Panc1 (cell line): ENCODE results near the gene UBAP2. TPM values are rescaled to one million over a fixed set of nuclear protein-coding genes. Genes with fewer than 3 reads are reported as not detected.
A peak's percentile ranks its signal among the peaks of the same experiment; 100 is the strongest.

Source experiments
- ATAC-seq: fragments of 200-7000 bp; cut with Tn5 transposase; 2 replicates; pipeline ENCODE4 v1.9.1; 2020; ENCODE audit warnings: mild to moderate bottlenecking, moderate library complexity
- BruUV-seq: library from RNA; stranded (reverse); fragments of 400-500 nt; replicated peaks from 2 replicates; lab custom pipeline; 2021; lab: Mats Ljungman, UMichigan
- CTCF ChIA-PET: fragments of 300-600 bp; sonication (Branson Sonifier 250); formaldehyde crosslinking; loops from one replicate; lab custom pipeline; 2022; ENCODE audit warnings: antibody characterized with exemption; lab: Charles Lee
- POLR2A ChIA-PET: fragments of 300-600 bp; sonication (Branson Sonifier 250); formaldehyde crosslinking; loops from one replicate; lab custom pipeline; 2022; ENCODE audit warnings: antibody characterized with exemption; lab: Charles Lee
- DNase-seq: peaks from one replicate; pipeline ENCODE4 v3.0.0-alpha.2; 2010; ENCODE audit warnings: low read depth, low spot score
- H3K27ac ChIP-seq: 2 replicates; pipeline ENCODE4 v1.5.1; 2011; ENCODE audit warnings: mild to moderate bottlenecking, low read length, inconsistent platforms
- H3K27me3 ChIP-seq: fragments of 200-500 bp; sonication (Bioruptor generic); 2 replicates; pipeline ENCODE4 v1.6.0; 2014; ENCODE audit warnings: low read length, inconsistent platforms; ENCODE audit not compliant: control insufficient read depth, insufficient read depth
- H3K36me3 ChIP-seq: fragments of 200-500 bp; sonication (Bioruptor generic); 2 replicates; pipeline ENCODE4 v1.5.1; 2014; ENCODE audit warnings: inconsistent platforms, mild to moderate bottlenecking, low read length, moderate library complexity; ENCODE audit not compliant: control insufficient read depth, insufficient read depth
- H3K4me1 ChIP-seq: 2 replicates; pipeline ENCODE4 v1.5.1; 2011; ENCODE audit warnings: inconsistent platforms, mild to moderate bottlenecking, low read length, moderate library complexity; ENCODE audit not compliant: control insufficient read depth, insufficient read depth
- H3K4me3 ChIP-seq, 2 experiments: 2 replicates each; pipeline ENCODE4 v1.5.1; 2011 to 2012; ENCODE audit warnings: low read depth in 2 of 2, low read length in 2 of 2, mild to moderate bottlenecking in 2 of 2, inconsistent platforms in 1 of 2, moderate library complexity in 1 of 2
- H3K9me3 ChIP-seq: fragments of 200-500 bp; sonication (Bioruptor generic); 2 replicates; pipeline ENCODE4 v1.5.1; 2014; ENCODE audit warnings: low read depth, mild to moderate bottlenecking, inconsistent platforms, low read length, moderate library complexity; ENCODE audit not compliant: control insufficient read depth, insufficient read depth
- POLR2AphosphoS5 ChIP-seq: IDR thresholded peaks from 2 replicates; pipeline ENCODE4 v1.6.1; 2012; ENCODE audit warnings: mild to moderate bottlenecking, low read depth, low read length, moderate library complexity
- SIN3A ChIP-seq: IDR thresholded peaks from 2 replicates; pipeline ENCODE4 v1.6.1; 2012; ENCODE audit warnings: low read depth, mild to moderate bottlenecking, low read length, moderate library complexity, borderline replicate concordance; ENCODE audit not compliant: insufficient read depth
- TCF7L2 ChIP-seq: IDR thresholded peaks from 2 replicates; pipeline ENCODE4 v1.6.1; 2011; ENCODE audit warnings: mild to moderate bottlenecking, low read depth, low read length, inconsistent platforms
- in situ Hi-C: cut with HindIII; loops from 2 replicates; pipeline ENCODE4 v1.10.0; 2016; ENCODE audit warnings: low sequenced_read_pairs, low pct_unique_long_range_greater_than_20kb
- intact Hi-C: fragments of 100-400 bp; cut with micrococcal nuclease; formaldehyde crosslinking; loops from one replicate; pipeline ENCODE4 v1.10.0; 2022; ENCODE audit not compliant: unreplicated experiment
- total RNA-seq: library from RNA; stranded (reverse); gene quantifications from one replicate; pipeline ENCODE4 v1.2.1, GENCODE V29; 2021; ENCODE audit not compliant: unreplicated experiment
- TF ChIP-seq, protein P1 (sequence below), 2 experiments: IDR thresholded peaks; 2 replicates each; pipeline ENCODE4 v1.6.1; 2011 to 2012; ENCODE audit warnings: low read depth in 2 of 2, control low read depth in 1 of 2, low read length in 1 of 2, mild to moderate bottlenecking in 1 of 2, moderate library complexity in 1 of 2; ENCODE audit not compliant: insufficient read depth in 1 of 2
- TF ChIP-seq, protein P2 (sequence below): fragments of 450-650 bp; IDR thresholded peaks from 2 replicates; pipeline ENCODE4 v1.5.1; 2017; ENCODE audit warnings: mild to moderate bottlenecking

Gene UBAP2
- total RNA-seq, 1 experiment from 2014 or later, result 94.6 TPM

DNA sequence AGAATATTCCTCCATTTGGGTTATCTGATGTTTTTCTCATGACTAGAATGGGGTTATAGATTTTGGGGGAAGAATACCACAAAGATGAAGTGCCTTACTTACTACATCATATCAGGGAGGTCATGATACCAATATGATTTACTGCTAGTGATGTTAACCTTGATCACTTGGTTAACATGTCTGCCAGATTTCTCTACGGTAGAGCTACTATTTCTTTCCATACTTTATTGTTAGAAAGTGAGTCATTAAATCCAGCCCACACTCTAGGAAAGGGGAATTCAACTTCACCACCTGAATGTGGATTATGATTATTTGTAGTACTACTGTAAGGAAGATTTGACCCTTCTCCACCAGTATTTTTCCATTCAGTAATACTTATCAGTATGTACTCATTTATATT, 167.1 kb downstream of the UBAP2 start:
- peaks cover 37% of the 10 kb centered on the region for H3K4me1 ChIP-seq
- H3K9me3 ChIP-seq, result no peaks in the 10 kb centered on the region
- TF ChIP-seq, protein P1, sequence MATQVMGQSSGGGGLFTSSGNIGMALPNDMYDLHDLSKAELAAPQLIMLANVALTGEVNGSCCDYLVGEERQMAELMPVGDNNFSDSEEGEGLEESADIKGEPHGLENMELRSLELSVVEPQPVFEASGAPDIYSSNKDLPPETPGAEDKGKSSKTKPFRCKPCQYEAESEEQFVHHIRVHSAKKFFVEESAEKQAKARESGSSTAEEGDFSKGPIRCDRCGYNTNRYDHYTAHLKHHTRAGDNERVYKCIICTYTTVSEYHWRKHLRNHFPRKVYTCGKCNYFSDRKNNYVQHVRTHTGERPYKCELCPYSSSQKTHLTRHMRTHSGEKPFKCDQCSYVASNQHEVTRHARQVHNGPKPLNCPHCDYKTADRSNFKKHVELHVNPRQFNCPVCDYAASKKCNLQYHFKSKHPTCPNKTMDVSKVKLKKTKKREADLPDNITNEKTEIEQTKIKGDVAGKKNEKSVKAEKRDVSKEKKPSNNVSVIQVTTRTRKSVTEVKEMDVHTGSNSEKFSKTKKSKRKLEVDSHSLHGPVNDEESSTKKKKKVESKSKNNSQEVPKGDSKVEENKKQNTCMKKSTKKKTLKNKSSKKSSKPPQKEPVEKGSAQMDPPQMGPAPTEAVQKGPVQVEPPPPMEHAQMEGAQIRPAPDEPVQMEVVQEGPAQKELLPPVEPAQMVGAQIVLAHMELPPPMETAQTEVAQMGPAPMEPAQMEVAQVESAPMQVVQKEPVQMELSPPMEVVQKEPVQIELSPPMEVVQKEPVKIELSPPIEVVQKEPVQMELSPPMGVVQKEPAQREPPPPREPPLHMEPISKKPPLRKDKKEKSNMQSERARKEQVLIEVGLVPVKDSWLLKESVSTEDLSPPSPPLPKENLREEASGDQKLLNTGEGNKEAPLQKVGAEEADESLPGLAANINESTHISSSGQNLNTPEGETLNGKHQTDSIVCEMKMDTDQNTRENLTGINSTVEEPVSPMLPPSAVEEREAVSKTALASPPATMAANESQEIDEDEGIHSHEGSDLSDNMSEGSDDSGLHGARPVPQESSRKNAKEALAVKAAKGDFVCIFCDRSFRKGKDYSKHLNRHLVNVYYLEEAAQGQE (IDR thresholded peaks at IDR 0.05; ENCODE audit: insufficient read depth in 1 of 2, low read depth in 2 of 2, low read length in 1 of 2), result no peak
- TF ChIP-seq TCF7L2 (no peak), POLR2AphosphoS5 (no peak), SIN3A (no peak)
- TF ChIP-seq, protein P2, sequence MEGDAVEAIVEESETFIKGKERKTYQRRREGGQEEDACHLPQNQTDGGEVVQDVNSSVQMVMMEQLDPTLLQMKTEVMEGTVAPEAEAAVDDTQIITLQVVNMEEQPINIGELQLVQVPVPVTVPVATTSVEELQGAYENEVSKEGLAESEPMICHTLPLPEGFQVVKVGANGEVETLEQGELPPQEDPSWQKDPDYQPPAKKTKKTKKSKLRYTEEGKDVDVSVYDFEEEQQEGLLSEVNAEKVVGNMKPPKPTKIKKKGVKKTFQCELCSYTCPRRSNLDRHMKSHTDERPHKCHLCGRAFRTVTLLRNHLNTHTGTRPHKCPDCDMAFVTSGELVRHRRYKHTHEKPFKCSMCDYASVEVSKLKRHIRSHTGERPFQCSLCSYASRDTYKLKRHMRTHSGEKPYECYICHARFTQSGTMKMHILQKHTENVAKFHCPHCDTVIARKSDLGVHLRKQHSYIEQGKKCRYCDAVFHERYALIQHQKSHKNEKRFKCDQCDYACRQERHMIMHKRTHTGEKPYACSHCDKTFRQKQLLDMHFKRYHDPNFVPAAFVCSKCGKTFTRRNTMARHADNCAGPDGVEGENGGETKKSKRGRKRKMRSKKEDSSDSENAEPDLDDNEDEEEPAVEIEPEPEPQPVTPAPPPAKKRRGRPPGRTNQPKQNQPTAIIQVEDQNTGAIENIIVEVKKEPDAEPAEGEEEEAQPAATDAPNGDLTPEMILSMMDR, result no peak
- POLR2A ChIA-PET, result no interaction called here
- TSS peak; percentile 28 for BruUV-seq
- no peak overlapping the region for H3K4me3 ChIP-seq
- ATAC-seq, result no peak
- CTCF ChIA-PET, result no interaction called here
- H3K36me3 ChIP-seq, result no peaks in the 10 kb centered on the region
- H3K27ac ChIP-seq, result no peak overlapping the region
- intact Hi-C loops (no loop called here), in situ Hi-C loops (no loop called here)
- no peaks in the 10 kb centered on the region for H3K27me3 ChIP-seq
- DNase-seq, result no peak

GRCh38 chr9:33880211-33881089, 168.2 kb downstream of the UBAP2 start:
- ATAC-seq (no peak), DNase-seq (no peak)
- CTCF ChIA-PET, result no interaction called here
- H3K27me3 ChIP-seq, result no peaks in the 10 kb centered on the region
- H3K9me3 ChIP-seq, result no peaks in the 10 kb centered on the region
- no TSS peak for BruUV-seq
- H3K4me3 ChIP-seq, result no peak overlapping the region
- H3K36me3 ChIP-seq, result no peaks in the 10 kb centered on the region
- intact Hi-C loops, result no loop called here
- in situ Hi-C loops, result no loop called here
- no peak for TF ChIP-seq SIN3A
- TF ChIP-seq TCF7L2, result no peak
- TF ChIP-seq POLR2AphosphoS5, result no peak
- TF ChIP-seq, protein P2, result no peak
- H3K27ac ChIP-seq, result no peak overlapping the region
- POLR2A ChIA-PET, result no interaction called here
- H3K4me1 ChIP-seq, result peaks cover 36% of the 10 kb centered on the region
